NCI-H2196 (cell line): Measurements from ENCODE around the gene NCOR1.

Experiments
- DNase-seq: peaks from one replicate; lab custom pipeline; 2025; ENCODE audit not compliant: unreplicated experiment; lab: John Stamatoyannopoulos, UW

Gene NCOR1

DNA sequence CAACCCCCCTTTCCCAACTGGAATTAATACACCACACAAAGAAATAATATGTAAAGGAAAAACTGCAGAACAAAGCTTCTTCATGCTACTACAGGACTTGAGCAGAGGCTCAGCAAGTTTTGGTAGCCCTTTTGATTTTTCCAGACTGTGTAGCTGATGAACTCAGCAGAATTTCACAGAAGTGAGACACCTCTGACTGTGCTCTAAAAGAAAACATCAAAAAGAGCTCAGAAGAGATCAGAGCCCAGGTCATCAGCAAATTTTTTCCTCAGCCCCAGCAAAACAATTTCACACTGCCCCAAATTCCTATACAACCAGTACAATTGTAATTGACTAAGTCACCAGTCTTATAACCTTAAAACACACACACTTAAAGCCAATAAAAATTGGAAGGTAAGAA is 177.7 kb downstream of the NCOR1 start:
- DNase-seq, result no peak

DNA sequence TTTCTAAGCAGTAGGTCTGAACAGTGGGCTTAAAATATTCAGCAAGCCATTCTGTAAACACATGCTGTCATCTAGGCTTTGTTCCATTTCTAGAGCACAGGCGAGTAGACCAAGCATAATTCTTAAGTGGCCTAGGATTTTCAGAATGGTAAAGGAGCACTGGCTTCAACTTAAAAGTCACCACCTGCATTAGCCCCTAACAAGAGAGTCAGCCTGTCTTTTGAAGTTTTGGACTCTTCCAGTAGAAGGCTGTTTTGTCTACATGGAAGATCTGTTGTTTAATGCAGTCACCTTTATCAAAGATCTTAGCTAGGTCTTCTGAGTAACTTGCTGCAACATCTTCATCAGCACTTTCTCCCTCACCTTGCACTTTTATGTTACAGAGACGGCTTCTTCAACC is 179.1 kb downstream of the NCOR1 start:
- DNase-seq, result no peak

DNA sequence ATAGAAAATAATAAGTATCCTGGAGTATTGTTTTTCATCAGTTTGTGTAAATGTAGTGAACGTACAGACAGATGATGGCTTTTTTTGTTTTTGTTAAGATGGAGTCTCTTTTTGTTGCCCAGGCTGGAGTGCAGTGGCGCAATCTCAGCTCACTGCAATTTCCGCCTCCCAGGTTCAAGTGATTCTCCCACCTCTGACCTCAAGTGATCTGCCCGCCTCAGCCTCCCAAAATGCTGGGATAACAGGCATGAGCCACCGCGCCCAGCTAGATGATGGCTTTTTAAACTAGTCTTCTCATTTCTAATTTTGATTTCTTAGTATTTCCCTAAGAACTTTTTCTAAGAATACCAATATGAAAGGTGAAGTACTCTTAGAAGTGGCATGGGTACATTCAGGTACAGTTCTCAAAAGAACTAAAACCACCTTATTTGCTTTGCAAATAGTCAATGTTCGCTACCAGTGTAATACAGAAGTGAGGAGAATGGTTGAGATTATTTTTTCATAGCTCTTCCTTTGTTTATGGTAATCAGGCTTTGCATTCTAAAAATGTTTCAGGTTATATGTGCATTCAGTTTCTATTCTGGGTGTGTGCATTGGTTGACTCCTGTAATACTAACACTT is 181.5 kb downstream of the NCOR1 start:
- no peak for DNase-seq

DNA sequence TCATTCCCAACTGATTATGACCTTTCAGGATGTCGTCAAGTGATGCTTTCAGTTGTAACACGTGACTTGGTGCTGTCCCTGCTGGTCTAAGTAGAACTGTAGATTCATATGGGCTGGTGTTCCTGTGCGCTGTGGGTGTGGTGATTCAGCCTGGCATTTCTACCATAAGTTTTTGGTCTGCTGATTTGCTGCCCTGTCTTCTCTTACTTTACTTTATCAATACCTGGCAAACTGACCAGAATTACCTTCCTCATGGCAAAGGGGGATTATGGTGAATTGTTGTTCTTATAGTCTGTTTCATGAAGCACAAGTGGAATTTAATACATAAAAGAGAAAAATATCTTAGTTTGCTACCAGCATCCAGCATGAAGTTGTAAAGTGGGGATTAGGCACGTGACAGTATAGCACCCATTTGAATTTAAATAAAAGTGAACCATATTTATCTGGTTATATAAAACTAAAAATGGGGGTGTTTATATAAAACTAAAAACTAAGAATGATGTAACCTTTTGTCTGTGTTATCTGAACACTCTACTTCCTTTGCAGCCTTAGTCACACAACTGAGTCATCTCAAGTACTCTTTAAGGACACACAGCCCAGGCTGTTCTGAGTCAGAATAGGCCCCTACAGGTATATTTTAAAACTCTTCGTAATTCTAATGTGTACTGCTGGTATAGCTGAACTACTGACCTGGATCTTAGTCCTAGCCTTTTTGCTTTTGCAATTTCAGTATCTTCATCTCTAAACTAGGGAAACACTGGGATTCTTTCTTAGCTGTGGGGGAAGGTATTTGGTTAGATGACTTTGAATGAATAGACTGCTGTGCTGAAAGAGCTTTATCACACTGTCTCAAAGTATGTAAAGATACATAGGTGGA is 187.4 kb downstream of the NCOR1 start:
- DNase-seq, result no peak

DNA sequence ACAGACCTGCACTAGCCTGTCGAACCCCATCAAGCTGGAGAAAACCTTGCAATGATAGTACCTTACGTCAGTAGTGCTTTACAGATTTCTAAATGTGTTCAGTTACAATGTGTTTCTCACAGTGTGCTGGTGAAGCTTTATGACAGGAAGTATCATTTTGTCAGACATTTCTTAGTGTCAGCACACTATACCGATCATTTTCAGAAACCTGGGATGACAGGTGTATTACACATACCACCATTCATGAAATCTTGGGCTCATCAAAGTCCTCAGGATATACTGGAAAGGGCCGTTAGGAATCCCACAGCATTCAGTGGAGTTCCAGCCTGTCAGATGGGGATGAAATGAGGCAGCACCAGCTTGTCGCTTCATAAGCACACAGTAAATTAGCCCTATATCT is 188.4 kb downstream of the NCOR1 start:
- no peak for DNase-seq

DNA sequence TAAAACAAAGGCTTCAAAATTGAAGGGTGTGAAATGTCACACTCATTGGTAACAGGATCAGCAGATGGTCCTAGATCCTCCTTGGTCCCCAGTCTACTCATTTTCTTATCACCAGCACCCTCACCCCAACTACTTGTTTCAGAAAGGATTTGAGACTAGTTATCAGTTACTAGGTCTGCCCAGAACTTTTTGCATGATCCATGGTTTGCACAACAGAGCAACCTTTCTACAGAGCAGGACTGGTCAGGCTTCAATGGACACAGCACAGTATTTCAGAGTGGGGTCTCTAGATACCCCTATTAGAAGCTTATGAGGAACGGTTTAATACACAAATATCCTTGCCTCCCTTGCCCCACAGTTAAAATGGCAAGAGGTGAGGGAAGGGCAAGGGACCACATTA is 190.1 kb downstream of the NCOR1 start:
- DNase-seq, result no peak

DNA sequence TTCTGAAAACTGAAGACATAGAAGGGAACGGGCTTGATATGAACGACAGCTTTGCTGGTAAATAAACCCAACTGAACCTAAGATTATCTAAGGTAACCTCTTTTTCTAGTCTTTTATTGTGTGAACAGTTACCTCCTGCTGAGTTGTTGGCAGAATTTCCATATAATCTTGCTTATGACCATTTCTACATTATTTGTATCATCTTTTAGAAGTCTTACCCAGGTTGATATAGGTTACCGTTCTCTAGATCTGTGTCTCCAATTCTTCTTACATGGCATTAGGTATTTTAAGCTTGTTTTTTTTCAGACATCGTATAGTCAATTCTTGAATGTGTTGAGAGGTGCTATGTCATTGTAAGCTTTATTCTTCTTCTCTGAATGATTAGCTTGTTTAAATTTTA is 191.5 kb downstream of the NCOR1 start:
- no peak for DNase-seq

DNA sequence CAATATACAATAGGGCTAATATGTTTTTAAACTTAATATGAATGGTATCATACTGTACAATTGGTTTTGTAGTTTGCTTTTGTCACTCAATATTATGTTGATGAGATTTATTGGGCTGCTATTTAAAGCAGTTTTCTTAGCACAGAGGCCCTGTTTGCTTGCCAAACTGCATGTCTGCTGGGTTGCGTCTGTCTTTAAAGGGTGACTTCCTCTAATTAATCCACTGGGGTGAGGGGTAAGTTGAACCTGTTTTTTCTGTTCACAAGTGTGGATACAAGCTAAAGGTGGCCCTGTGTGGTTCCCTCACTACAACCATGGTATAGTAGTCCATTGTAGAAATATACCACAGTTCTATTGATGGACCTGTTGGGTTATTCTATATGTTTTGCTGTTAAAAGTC is 196.0 kb downstream of the NCOR1 start:
- no peak for DNase-seq

DNA sequence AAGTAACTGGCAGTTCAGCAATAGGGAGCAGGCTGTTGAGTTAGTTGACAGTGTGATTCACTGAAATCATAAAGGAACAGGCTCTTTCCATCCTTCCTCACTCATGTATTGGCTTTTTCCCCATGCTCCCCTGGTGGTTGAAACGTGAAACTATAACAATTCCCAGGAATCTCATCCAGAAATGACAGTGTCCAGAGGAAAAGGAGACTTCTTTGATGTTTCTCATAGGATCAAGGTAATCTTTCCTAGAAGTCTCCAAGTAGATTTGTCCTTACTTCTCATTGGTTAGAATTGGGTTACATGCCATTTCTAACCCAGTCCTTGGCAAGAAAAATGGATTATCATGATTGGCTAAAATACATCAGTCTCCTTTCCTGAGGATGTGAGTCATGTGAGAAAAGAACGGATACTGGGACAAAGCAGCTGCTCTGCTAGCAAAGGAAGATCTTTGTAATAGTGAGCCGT is 201.4 kb downstream of the NCOR1 start:
- DNase-seq, result no peak

DNA sequence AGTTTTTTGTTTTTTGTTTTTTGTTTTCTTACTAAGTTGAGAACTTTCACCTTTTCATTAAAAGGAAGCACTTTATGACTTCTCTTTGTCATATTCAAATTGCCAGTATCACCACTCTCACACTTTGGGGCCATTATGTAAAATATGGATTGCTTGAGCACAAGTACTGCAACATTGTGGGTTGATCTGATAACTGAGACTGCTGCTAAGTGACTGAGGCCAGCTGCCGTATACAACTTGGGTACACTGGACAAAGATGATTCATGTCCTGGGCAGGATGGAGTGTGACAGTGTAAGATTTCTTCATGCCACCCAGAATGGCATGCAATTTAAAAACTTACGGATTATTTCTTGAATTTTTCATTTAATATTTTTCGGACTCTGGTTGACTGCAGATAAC is 207.9 kb downstream of the NCOR1 start:
- DNase-seq, result no peak

DNA sequence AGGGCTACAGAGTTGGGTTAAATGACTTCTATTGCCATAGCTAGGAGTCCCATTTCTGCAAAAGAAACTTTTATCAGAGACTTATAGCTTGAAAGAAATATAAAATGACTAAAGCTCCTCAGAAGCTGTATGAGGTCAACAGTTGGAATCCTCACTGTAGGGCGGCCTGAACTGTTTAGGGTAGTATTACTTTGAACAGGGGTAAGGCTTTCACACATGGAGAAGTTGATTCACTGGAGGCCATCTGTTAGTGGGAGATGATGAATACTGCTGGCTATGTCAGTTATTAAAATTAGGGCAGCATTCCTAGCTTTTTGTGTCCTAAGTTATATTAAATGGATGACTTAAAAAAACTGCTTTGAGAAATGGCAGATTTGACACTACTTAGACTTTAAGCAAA is 209.7 kb downstream of the NCOR1 start:
- no peak for DNase-seq

DNA sequence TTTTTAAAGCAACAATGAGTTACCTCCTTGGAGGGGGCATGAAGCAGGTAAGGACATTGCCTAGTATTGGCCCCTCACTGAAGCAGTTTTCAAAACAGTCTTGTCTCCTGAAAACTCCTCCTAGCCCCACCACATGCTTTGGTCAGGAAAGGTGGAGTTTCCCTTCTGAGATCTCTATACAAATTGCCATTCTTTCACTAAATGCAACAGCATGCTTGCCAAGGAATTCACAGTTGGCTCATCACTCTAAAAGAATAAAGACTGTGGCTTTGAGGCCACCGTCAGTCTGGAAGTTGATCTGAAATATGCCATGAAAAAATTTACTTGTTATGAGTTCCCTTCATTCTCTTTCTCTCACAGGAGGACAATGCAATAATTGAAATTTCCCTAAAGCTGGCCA is 211.5 kb downstream of the NCOR1 start:
- no peak for DNase-seq

DNA sequence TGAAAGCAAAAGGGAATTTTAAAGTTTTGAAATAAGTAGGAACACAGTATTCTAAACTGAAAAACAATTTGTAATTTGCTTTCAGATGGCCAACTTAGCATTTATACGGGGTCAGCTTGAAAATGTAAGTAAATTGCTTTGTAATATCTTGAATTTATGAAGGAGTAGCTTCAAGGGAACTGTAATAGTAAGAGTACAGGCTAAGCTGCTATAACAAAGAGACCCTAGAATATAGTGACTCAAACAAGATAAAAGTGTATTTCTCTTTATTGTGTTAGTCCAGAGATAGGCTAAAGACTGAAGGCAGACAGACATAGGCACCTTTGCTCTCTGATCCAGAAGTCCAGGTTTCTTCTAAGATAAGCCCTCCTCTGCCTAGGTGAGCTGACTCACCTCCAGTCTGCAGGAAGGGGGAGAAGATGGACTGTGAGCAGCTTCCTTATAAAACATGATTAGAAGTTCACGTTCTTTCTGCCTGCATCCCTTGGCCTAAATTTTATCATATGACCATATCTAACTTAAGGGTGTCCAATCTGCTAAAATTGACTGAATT is 212.6 kb downstream of the NCOR1 start:
- no peak for DNase-seq

DNA sequence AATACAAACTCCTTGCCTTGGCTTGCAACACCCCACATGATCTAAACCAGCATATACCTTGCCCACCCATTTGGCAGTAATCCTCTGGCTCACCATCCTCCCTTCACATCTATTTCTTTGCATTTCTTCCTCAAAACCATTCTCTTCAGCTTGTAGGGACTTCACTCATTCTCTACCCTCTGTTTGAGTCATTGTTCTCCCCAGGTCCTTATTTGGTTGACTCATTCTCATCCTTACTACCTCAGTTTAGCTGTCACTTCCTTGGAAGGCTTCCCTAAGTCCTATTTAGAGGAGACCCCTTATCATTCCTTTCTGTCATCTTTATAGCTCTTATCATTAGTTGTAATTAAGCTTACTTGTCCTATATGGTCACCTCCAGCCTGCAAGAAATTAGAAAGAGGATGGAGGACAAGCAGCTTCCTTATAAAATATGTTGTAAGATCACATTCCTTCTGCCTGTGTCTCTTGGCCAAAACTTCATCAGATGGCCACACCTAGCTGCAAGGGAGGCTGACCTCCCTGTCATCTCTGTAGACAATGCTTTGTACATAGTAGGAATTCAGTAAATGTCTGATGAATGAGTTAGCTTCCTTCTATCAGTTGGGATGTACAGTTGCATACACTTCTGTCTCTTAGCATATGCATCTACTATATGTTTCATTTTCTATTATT is 214.0 kb downstream of the NCOR1 start:
- no peak for DNase-seq

DNA sequence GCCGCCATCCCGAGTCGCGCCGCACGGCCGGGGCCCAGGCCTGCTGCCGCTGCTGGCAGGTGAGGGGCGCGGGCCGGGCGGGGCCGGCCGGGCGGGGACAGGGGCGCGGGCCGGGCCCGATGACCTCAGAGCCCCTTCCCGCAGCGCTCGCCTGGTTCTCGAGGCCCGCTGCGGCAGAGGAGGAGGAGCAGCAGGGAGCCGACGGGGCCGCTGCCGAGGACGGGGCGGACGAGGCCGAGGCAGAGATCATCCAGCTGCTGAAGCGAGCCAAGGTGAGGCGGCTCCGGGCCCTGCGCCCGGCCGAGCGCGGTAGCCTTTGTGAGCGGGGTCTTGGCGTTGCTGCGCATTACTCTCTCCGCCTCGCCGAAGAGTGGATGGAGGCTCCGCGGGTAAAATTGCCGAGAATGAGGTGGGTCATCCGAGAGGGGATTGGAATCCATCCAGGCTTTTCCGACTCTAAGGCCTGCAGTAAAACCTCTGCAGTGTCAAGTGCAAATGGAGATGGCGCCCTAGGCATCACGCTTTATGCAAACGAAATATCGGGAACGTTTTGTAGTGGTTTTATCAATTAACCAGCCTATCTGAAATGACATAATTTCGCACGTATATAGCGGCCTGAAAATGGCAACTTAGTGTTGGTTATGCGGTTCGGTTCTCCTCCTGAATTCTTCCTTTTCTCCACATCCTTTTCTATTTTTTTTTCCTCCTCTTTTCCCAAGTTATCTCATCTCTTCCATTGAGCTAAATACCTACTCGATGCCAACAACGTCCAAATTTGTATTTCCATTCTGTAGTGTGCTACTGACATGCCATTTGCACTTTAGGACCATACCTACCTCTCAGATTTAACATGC is 215.1 kb downstream of the NCOR1 start:
- DNase-seq, result peak; percentile 31

DNA sequence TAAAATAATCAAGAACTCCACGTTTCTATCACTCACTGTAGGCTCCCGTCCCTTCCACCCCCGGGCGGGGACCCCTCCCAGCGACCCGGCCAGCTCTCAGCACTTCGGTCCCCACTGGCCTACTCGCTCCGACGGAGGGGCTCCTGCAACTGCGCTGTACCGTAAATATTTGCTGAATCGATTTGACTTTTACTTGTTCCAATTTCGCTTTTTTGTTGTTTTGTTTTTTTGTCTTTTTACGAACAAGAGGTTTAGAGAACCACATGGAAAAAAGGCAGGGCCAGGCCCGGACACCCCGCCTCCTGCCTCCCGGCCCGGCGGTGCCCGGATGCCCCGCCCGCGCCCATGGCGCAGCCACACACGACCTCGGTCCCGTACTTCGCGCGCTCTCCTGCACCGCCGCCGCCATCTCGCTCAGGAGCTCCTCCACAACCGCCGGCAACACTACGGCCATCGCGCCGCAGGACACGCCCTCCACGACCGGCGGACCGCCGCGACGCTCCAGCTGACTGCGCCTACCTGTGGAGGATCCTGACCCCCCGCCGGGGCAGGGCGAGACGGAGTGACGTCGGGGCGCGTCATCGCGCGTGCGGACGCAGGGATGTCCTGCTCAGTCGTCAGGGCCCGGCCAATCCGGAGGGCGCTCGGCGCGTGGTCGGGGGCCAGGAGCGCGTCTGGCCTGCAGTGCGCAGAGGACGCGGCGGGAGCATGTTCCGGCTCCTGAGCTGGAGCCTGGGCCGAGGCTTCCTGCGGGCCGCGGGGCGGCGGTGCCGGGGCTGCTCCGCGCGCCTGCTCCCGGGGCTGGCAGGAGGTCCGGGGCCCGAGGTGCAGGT is 216.0 kb downstream of the NCOR1 start, which contains the start of the genes TTC19 and ZSWIM7:
Gene TTC19 (plus strand): TSS at position 684 of the 833 bp plus-strand sequence. CDS start 25 bp downstream, at position 709.
Gene ZSWIM7 (minus strand): TSS at position 564 of the 833 bp plus-strand sequence. CDS start 110 bp downstream, at position 454.
- DNase-seq, result peak; percentile 84

DNA sequence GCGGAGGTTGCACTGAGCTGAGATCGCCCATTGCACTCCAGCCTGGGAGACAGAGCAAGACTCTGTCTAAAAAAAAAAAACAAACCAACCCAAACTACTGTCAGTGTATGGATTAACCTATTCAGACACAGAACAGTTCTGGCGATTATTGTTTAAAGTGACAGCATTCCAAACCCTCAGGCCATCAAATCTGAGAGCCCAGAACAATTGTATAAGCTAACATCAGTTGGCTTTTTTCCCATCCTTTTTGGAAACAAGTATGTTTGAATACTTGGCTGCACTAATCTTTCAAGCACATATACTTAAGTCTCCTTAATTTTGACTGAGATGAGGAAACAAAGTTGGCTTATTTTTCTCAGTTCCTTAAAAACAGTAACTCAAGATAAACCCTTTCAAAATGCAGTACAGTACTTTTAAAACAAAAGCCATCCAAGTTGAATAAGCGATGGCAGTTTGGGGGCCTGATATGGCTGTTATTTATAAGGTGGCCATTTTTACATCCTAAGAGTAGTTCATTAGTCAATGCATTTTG is 217.2 kb downstream of the NCOR1 start:
- no peak for DNase-seq

DNA sequence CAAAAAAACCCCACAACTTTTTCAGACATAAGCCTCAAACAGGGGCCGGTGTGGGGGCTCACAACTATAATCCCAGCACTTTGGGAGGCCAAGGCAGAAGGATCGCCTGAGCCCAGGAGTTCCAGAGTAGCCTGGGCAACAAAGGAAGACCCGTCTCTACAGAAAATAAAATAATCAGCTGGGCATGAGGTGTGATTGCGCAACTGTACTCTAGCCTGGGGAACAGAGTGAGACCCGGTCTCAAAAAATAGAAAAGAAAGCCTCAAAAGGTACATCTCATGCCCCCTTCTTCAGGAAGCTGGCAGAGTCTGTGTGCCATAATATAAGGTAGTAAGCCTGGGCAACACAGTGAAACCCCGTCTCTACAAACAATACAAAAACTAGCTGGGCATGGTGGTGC is 219.0 kb downstream of the NCOR1 start:
- DNase-seq, result no peak
